ENCODE data around the gene CD2AP. TPM values are rescaled to one million over a fixed set of nuclear protein-coding genes. Genes with fewer than 3 reads are reported as not detected.

Gene CD2AP
- total RNA-seq, 1 experiment from 2014 or later: 43.8 TPM

- intact Hi-C loops (cut with micrococcal nuclease): loop anchor here (5.0 kb wide), 1 partner anchor 32 kb away; no protein-coding TSS in a partner anchor
- ATAC-seq: no peak
- BruUV-seq (replicated peaks): no TSS peak
Observed at GRCh38 chr6:47509937-47510336, 32.3 kb downstream of the CD2AP start.

More at GRCh38 chr6:47509937-47510336, 32.3 kb downstream of the CD2AP start:
- H3K9ac ChIP-seq (ENCODE audit: low read length): no peak overlapping the region
- DNase-seq (ENCODE audit: low read depth, low spot score): no peak
- CTCF ChIA-PET: no interaction called here
- H3K4me2 ChIP-seq (ENCODE audit: low read length): no peak overlapping the region
- peaks cover 0 to 16% of the 10 kb centered on the region in 2 experiments; a peak in 1 of 4 replicates for H3K36me3 ChIP-seq (ENCODE audit: control insufficient read depth in 1 of 2, insufficient read depth in 2 of 2, low read length in 2 of 2)
- H3K9me3 ChIP-seq (ENCODE audit: control insufficient read depth in 1 of 2, insufficient read depth in 1 of 2, low read depth in 1 of 2, low read length in 2 of 2): peaks cover 0 to 3% of the 10 kb centered on the region in 2 experiments; a peak in 1 of 4 replicates
- no peak overlapping the region for H2AFZ ChIP-seq (ENCODE audit: low read depth, low read length, poor library complexity, severe bottlenecking)
- no peak overlapping the region for H3K4me3 ChIP-seq (replicated peaks in 1 of 2; ENCODE audit: low read depth in 1 of 2, low read length in 2 of 2)
- no peak overlapping the region for H3K27ac ChIP-seq (ENCODE audit: low read depth, low read length)
- no peaks in the 10 kb centered on the region for H3K27me3 ChIP-seq (ENCODE audit: insufficient read depth, low read length)
- no peaks in the 10 kb centered on the region for H3K9me2 ChIP-seq (ENCODE audit: insufficient read depth)
- peaks cover 78% of the 10 kb centered on the region for H3K79me2 ChIP-seq (ENCODE audit: insufficient read depth, low read length)
- H4K20me1 ChIP-seq (ENCODE audit: insufficient read depth): no peaks in the 10 kb centered on the region
- no peak for TF ChIP-seq EZH2 (IDR thresholded peaks at IDR 0.05)
- no peak for TF ChIP-seq REST (IDR thresholded peaks at IDR 0.05; ENCODE audit: low read depth)
- TF ChIP-seq ELF1 (IDR thresholded peaks at IDR 0.05; ENCODE audit: borderline replicate concordance, low read depth): no peak
- TF ChIP-seq EZH2phosphoT487 (IDR thresholded peaks at IDR 0.05; ENCODE audit: borderline replicate concordance): no peak
- no peak for TF ChIP-seq JUND (IDR thresholded peaks at IDR 0.05)
- TF ChIP-seq SP1 (IDR thresholded peaks at IDR 0.05; ENCODE audit: low read depth): no peak
- TF ChIP-seq TCF7L2 (IDR thresholded peaks at IDR 0.05; ENCODE audit: borderline replicate concordance, extremely low read depth, insufficient read depth, insufficient read length): no peak
- no peak for TF ChIP-seq SIN3A (IDR thresholded peaks at IDR 0.05; ENCODE audit: low read depth)
- no peak for TF ChIP-seq CBX3 (IDR thresholded peaks at IDR 0.05; ENCODE audit: low read depth)
- TF ChIP-seq RAD21 (IDR thresholded peaks at IDR 0.05; ENCODE audit: low read depth): no peak
- TF ChIP-seq, protein P1, sequence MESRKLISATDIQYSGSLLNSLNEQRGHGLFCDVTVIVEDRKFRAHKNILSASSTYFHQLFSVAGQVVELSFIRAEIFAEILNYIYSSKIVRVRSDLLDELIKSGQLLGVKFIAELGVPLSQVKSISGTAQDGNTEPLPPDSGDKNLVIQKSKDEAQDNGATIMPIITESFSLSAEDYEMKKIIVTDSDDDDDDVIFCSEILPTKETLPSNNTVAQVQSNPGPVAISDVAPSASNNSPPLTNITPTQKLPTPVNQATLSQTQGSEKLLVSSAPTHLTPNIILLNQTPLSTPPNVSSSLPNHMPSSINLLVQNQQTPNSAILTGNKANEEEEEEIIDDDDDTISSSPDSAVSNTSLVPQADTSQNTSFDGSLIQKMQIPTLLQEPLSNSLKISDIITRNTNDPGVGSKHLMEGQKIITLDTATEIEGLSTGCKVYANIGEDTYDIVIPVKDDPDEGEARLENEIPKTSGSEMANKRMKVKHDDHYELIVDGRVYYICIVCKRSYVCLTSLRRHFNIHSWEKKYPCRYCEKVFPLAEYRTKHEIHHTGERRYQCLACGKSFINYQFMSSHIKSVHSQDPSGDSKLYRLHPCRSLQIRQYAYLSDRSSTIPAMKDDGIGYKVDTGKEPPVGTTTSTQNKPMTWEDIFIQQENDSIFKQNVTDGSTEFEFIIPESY (IDR thresholded peaks at IDR 0.05; ENCODE audit: extremely low read depth, insufficient replicate concordance, low read length): no peak
- TF ChIP-seq POLR2A (IDR thresholded peaks at IDR 0.05; ENCODE audit: borderline replicate concordance, extremely low read depth, insufficient read depth, insufficient read length): no peak
- TF ChIP-seq CEBPB (IDR thresholded peaks at IDR 0.05; ENCODE audit: low read depth): no peak
- no peak for TF ChIP-seq SRF (IDR thresholded peaks at IDR 0.05; ENCODE audit: low read depth)
- no peak for TF ChIP-seq CTCF (IDR thresholded peaks at IDR 0.05 in 2 of 3, conservative IDR thresholded peaks at IDR 0.05 in 1 of 3; ENCODE audit: borderline replicate concordance in 1 of 3, insufficient read depth in 1 of 3, low read depth in 2 of 3, low read length in 2 of 3)
- RAD21 ChIA-PET (ENCODE audit: low non-redundant PET in 1 of 2, low total read pairs in 2 of 2, uncharacterized antibody in 2 of 2, unreplicated experiment in 2 of 2): no interaction called here
- H3K4me1 ChIP-seq (ENCODE audit: control insufficient read depth in 1 of 2, insufficient read depth in 2 of 2, low read length in 2 of 2): no peaks in the 10 kb centered on the region
- POLR2A ChIA-PET: no interaction called here
